Activated naive CD4-positive, alpha-beta T cell treated with anti-CD3 and anti-CD28 coated beads, Interleukin-2, amount 10 ng/mL, durations not matched to agents 7 days and 5 days (primary cell): ENCODE measurements around the gene WWOX.

Experiments used
- CTCF ChIA-PET: fragments of 350-600 bp; sonication (Branson Sonifier 250); formaldehyde crosslinking; loops from one replicate; lab custom pipeline; 2021; ENCODE audit warnings: antibody characterized with exemption; lab: Charles Lee
- DNase-seq: peaks from one replicate; pipeline ENCODE4 v3.0.0-alpha.2; 2020
- H3K27ac Mint-ChIP-seq: one replicate; pipeline ENCODE4 v1.8.0; 2021; ENCODE audit warnings: mild to moderate bottlenecking, moderate library complexity, mixed read lengths
- H3K27me3 Mint-ChIP-seq: one replicate; pipeline ENCODE4 v1.8.0; 2021; ENCODE audit warnings: mild to moderate bottlenecking, mixed read lengths
- H3K36me3 Mint-ChIP-seq: one replicate; pipeline ENCODE4 v1.8.0; 2021; ENCODE audit warnings: mixed read lengths
- H3K4me1 Mint-ChIP-seq: one replicate; pipeline ENCODE4 v1.8.0; 2021; ENCODE audit warnings: mixed read lengths
- H3K4me3 Mint-ChIP-seq: one replicate; pipeline ENCODE4 v1.8.0; 2021; ENCODE audit warnings: mild to moderate bottlenecking, moderate library complexity, mixed read lengths
- H3K9me3 Mint-ChIP-seq: one replicate; pipeline ENCODE4 v1.8.0; 2021; ENCODE audit warnings: mixed read lengths

The WWOX gene

GRCh38 chr16:78368121-78369102 lies 269.0 kb downstream of the WWOX start:
- no peaks in the 10 kb centered on the region for H3K4me1 Mint-ChIP-seq
- no peak overlapping the region for H3K27ac Mint-ChIP-seq
- CTCF ChIA-PET: no interaction called here
- H3K9me3 Mint-ChIP-seq: no peaks in the 10 kb centered on the region
- no peak for DNase-seq
- no peaks in the 10 kb centered on the region for H3K27me3 Mint-ChIP-seq
- no peaks in the 10 kb centered on the region for H3K36me3 Mint-ChIP-seq
- no peak overlapping the region for H3K4me3 Mint-ChIP-seq

GRCh38 chr16:78372277-78372676 lies 272.8 kb downstream of the WWOX start:
- H3K4me3 Mint-ChIP-seq: no peak overlapping the region
- no peaks in the 10 kb centered on the region for H3K4me1 Mint-ChIP-seq
- H3K36me3 Mint-ChIP-seq: no peaks in the 10 kb centered on the region
- H3K27ac Mint-ChIP-seq: no peak overlapping the region
- CTCF ChIA-PET: no interaction called here
- no peaks in the 10 kb centered on the region for H3K9me3 Mint-ChIP-seq
- H3K27me3 Mint-ChIP-seq: no peaks in the 10 kb centered on the region
- DNase-seq: no peak

GRCh38 chr16:78375055-78375679 lies 275.7 kb downstream of the WWOX start:
- Mint-ChIP-seq H3K27me3 (no peaks in the 10 kb centered on the region), H3K27ac (no peak overlapping the region), H3K4me3 (no peak overlapping the region), H3K36me3 (no peaks in the 10 kb centered on the region), H3K9me3 (no peaks in the 10 kb centered on the region), H3K4me1 (no peaks in the 10 kb centered on the region)
- no peak for DNase-seq
- CTCF ChIA-PET: no interaction called here

GRCh38 chr16:78376452-78376851 lies 277.0 kb downstream of the WWOX start:
- Mint-ChIP-seq H3K4me1 (no peaks in the 10 kb centered on the region), H3K9me3 (no peaks in the 10 kb centered on the region), H3K36me3 (no peaks in the 10 kb centered on the region), H3K4me3 (no peak overlapping the region), H3K27ac (no peak overlapping the region), H3K27me3 (no peaks in the 10 kb centered on the region)
- DNase-seq: no peak
- CTCF ChIA-PET: no interaction called here

- no peaks in the 10 kb centered on the region for H3K4me1 Mint-ChIP-seq
- H3K36me3 Mint-ChIP-seq: no peaks in the 10 kb centered on the region
- H3K9me3 Mint-ChIP-seq: no peaks in the 10 kb centered on the region
- no peaks in the 10 kb centered on the region for H3K27me3 Mint-ChIP-seq
- CTCF ChIA-PET: no interaction called here
- no peak overlapping the region for H3K4me3 Mint-ChIP-seq
- no peak for DNase-seq
- H3K27ac Mint-ChIP-seq: no peak overlapping the region
Measured at GRCh38 chr16:78377312-78377711, 277.9 kb downstream of the WWOX start.

GRCh38 chr16:78381060-78381459 lies 281.6 kb downstream of the WWOX start:
- no peak overlapping the region for H3K27ac Mint-ChIP-seq
- no peaks in the 10 kb centered on the region for H3K27me3 Mint-ChIP-seq
- H3K36me3 Mint-ChIP-seq: no peaks in the 10 kb centered on the region
- H3K4me1 Mint-ChIP-seq: no peaks in the 10 kb centered on the region
- CTCF ChIA-PET: no interaction called here
- H3K4me3 Mint-ChIP-seq: no peak overlapping the region
- no peak for DNase-seq
- H3K9me3 Mint-ChIP-seq: no peaks in the 10 kb centered on the region

- Mint-ChIP-seq H3K27me3 (no peaks in the 10 kb centered on the region), H3K9me3 (no peaks in the 10 kb centered on the region), H3K4me1 (no peaks in the 10 kb centered on the region), H3K27ac (no peak overlapping the region), H3K36me3 (no peaks in the 10 kb centered on the region), H3K4me3 (no peak overlapping the region)
- DNase-seq: no peak
- CTCF ChIA-PET: no interaction called here
Measured at GRCh38 chr16:78383118-78383517, 283.7 kb downstream of the WWOX start.

- DNase-seq: no peak
- H3K4me1 Mint-ChIP-seq: no peaks in the 10 kb centered on the region
- CTCF ChIA-PET: no interaction called here
- no peak overlapping the region for H3K4me3 Mint-ChIP-seq
- no peaks in the 10 kb centered on the region for H3K36me3 Mint-ChIP-seq
- no peaks in the 10 kb centered on the region for H3K27me3 Mint-ChIP-seq
- no peak overlapping the region for H3K27ac Mint-ChIP-seq
- no peaks in the 10 kb centered on the region for H3K9me3 Mint-ChIP-seq
Measured at GRCh38 chr16:78385086-78385805, 285.8 kb downstream of the WWOX start.

GRCh38 chr16:78386557-78387324 lies 287.3 kb downstream of the WWOX start:
- no peaks in the 10 kb centered on the region for H3K4me1 Mint-ChIP-seq
- H3K27me3 Mint-ChIP-seq: no peaks in the 10 kb centered on the region
- no peak for DNase-seq
- H3K4me3 Mint-ChIP-seq: no peak overlapping the region
- CTCF ChIA-PET: no interaction called here
- no peaks in the 10 kb centered on the region for H3K36me3 Mint-ChIP-seq
- no peaks in the 10 kb centered on the region for H3K9me3 Mint-ChIP-seq
- no peak overlapping the region for H3K27ac Mint-ChIP-seq

GRCh38 chr16:78389009-78389498 lies 289.6 kb downstream of the WWOX start:
- DNase-seq: no peak
- Mint-ChIP-seq H3K9me3 (peaks cover 5% of the 10 kb centered on the region), H3K27ac (no peak overlapping the region), H3K4me3 (no peak overlapping the region), H3K27me3 (no peaks in the 10 kb centered on the region), H3K36me3 (no peaks in the 10 kb centered on the region), H3K4me1 (no peaks in the 10 kb centered on the region)
- CTCF ChIA-PET: no interaction called here

GRCh38 chr16:78390092-78390491 lies 290.6 kb downstream of the WWOX start:
- H3K4me3 Mint-ChIP-seq: no peak overlapping the region
- H3K27ac Mint-ChIP-seq: no peak overlapping the region
- no peaks in the 10 kb centered on the region for H3K4me1 Mint-ChIP-seq
- no peak for DNase-seq
- no peaks in the 10 kb centered on the region for H3K27me3 Mint-ChIP-seq
- peaks cover 5% of the 10 kb centered on the region for H3K9me3 Mint-ChIP-seq
- CTCF ChIA-PET: no interaction called here
- no peaks in the 10 kb centered on the region for H3K36me3 Mint-ChIP-seq

GRCh38 chr16:78390508-78391324 lies 291.3 kb downstream of the WWOX start:
- Mint-ChIP-seq H3K36me3 (no peaks in the 10 kb centered on the region), H3K4me1 (no peaks in the 10 kb centered on the region), H3K27me3 (no peaks in the 10 kb centered on the region), H3K27ac (no peak overlapping the region), H3K9me3 (peaks cover 5% of the 10 kb centered on the region), H3K4me3 (no peak overlapping the region)
- CTCF ChIA-PET: no interaction called here
- no peak for DNase-seq

- CTCF ChIA-PET: no interaction called here
- H3K27ac Mint-ChIP-seq: no peak overlapping the region
- no peaks in the 10 kb centered on the region for H3K27me3 Mint-ChIP-seq
Measured at GRCh38 chr16:78392585-78393195, 293.2 kb downstream of the WWOX start.

More at GRCh38 chr16:78392585-78393195, 293.2 kb downstream of the WWOX start:
- H3K4me3 Mint-ChIP-seq: no peak overlapping the region
- peaks cover 5% of the 10 kb centered on the region for H3K9me3 Mint-ChIP-seq
- no peak for DNase-seq
- no peaks in the 10 kb centered on the region for H3K4me1 Mint-ChIP-seq
- H3K36me3 Mint-ChIP-seq: no peaks in the 10 kb centered on the region
